GM10266 (cell line): ENCODE measurements around the gene COPZ2.
"Not testable (repeated sequence)": the region's sequence is repeated elsewhere in the genome, so short reads cannot be mapped to it uniquely, and the experiment has no call there.

Experiments
- DNase-seq: peaks from one replicate; pipeline ENCODE4 v3.0.0; 2012; ENCODE audit errors: extremely low spot score
- CTCF ChIP-seq: IDR thresholded peaks from 2 replicates; pipeline ENCODE4 v1.5.1; 2012; ENCODE audit warnings: mild to moderate bottlenecking, low read depth; ENCODE audit not compliant: control insufficient read depth, insufficient read depth; ENCODE audit errors: missing control alignments

The COPZ2 gene

GRCh38 chr17:47993964-47994363 is 43.6 kb downstream of the COPZ2 start:
- no peak for DNase-seq
- TF ChIP-seq CTCF = no peak

GRCh38 chr17:47993031-47993564 is 44.5 kb downstream of the COPZ2 start:
- DNase-seq = no peak
- no peak for TF ChIP-seq CTCF

- TF ChIP-seq CTCF = no peak
- DNase-seq = no peak
Observed at GRCh38 chr17:47992216-47992615, 45.4 kb downstream of the COPZ2 start.

GRCh38 chr17:47990962-47991731 is 46.5 kb downstream of the COPZ2 start:
- no peak for DNase-seq

GRCh38 chr17:47989700-47990099 is 47.9 kb downstream of the COPZ2 start:
- no peak for TF ChIP-seq CTCF
- no peak for DNase-seq

More at GRCh38 chr17:47990962-47991731, 46.5 kb downstream of the COPZ2 start:
- TF ChIP-seq CTCF = no peak

- no peak for DNase-seq
- no peak for TF ChIP-seq CTCF
Observed at GRCh38 chr17:47989159-47989558, 48.4 kb downstream of the COPZ2 start.

- not testable (repeated sequence) for DNase-seq
Observed at GRCh38 chr17:47988445-47988844, 49.2 kb downstream of the COPZ2 start.

- no peak for TF ChIP-seq CTCF
- no peak for DNase-seq
Observed at GRCh38 chr17:47987240-47987835, 50.3 kb downstream of the COPZ2 start.
